ENCODE data around the gene MUC21.

DNA sequence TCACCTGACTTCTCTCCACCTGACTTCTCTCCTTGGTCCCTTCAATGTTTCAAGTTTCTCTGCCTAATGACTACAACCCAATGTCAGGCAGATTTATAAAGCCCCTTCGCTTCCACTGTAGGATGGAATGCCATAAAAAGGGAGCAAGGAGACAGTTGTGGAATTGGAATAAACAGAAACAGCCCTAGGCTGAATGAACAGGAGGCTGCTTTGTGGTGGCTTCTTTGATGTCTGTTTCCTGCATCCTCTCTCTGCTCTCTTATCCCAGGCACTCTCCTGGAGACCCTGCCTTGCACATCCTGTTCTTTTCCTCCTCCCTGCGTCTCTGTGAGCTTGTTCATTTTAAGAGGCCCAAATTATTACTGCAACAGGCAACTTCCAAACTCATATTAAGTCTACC is 25.8 kb upstream of the MUC21 start:
- TF ChIP-seq, protein P1, sequence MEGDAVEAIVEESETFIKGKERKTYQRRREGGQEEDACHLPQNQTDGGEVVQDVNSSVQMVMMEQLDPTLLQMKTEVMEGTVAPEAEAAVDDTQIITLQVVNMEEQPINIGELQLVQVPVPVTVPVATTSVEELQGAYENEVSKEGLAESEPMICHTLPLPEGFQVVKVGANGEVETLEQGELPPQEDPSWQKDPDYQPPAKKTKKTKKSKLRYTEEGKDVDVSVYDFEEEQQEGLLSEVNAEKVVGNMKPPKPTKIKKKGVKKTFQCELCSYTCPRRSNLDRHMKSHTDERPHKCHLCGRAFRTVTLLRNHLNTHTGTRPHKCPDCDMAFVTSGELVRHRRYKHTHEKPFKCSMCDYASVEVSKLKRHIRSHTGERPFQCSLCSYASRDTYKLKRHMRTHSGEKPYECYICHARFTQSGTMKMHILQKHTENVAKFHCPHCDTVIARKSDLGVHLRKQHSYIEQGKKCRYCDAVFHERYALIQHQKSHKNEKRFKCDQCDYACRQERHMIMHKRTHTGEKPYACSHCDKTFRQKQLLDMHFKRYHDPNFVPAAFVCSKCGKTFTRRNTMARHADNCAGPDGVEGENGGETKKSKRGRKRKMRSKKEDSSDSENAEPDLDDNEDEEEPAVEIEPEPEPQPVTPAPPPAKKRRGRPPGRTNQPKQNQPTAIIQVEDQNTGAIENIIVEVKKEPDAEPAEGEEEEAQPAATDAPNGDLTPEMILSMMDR (IDR thresholded peaks at IDR 0.05): no peak
- no peak for TF ChIP-seq ZFX (IDR thresholded peaks at IDR 0.05; ENCODE audit: borderline replicate concordance)
